BJ (cell line): Measurements from ENCODE around the gene RALY. TPM values are rescaled to one million over a fixed set of nuclear protein-coding genes. Genes with fewer than 3 reads are reported as not detected.

Source experiments
- CTCF ChIA-PET: fragments of 350-600 bp; formaldehyde crosslinking; extraction: SDS; loops from one replicate; lab custom pipeline; 2021; ENCODE audit warnings: antibody characterized with exemption, inconsistent platforms; lab: Yijun Ruan, JAX
- POLR2A ChIA-PET: fragments of 300-600 bp; sonication (Branson Sonifier 250); formaldehyde crosslinking; extraction: SDS; loops from one replicate; lab custom pipeline; 2021; ENCODE audit warnings: antibody characterized with exemption; lab: Charles Lee
- DNase-seq: peaks from one replicate; pipeline ENCODE4 v3.0.0-alpha.2; 2011; ENCODE audit warnings: low read depth
- H3K27me3 ChIP-seq: 2 replicates; pipeline ENCODE4 v1.6.0; 2011; ENCODE audit warnings: low read length; ENCODE audit not compliant: control insufficient read depth, insufficient read depth
- H3K36me3 ChIP-seq: 2 replicates; pipeline ENCODE4 v1.5.1; 2011; ENCODE audit warnings: low read length; ENCODE audit not compliant: control insufficient read depth, insufficient read depth
- H3K4me3 ChIP-seq: 2 replicates; pipeline ENCODE4 v1.5.1; 2011; ENCODE audit warnings: low read depth, mild to moderate bottlenecking, control low read depth, low read length
- polyA plus RNA-seq: library from polyadenylated mRNA; depleted of rRNA; stranded (reverse); fragments of >200 nt; gene quantifications from 2 replicates; pipeline ENCODE4 v1.2.3, GENCODE V29; 2011
- TF ChIP-seq, protein P1 (sequence below): IDR thresholded peaks from 2 replicates; pipeline ENCODE4 v1.5.1; 2011; ENCODE audit warnings: low read depth, mild to moderate bottlenecking, control low read depth, inconsistent platforms, low read length, moderate library complexity; ENCODE audit not compliant: insufficient read depth

RALY gene
- polyA plus RNA-seq, 1 experiment, result 144 TPM

DNA sequence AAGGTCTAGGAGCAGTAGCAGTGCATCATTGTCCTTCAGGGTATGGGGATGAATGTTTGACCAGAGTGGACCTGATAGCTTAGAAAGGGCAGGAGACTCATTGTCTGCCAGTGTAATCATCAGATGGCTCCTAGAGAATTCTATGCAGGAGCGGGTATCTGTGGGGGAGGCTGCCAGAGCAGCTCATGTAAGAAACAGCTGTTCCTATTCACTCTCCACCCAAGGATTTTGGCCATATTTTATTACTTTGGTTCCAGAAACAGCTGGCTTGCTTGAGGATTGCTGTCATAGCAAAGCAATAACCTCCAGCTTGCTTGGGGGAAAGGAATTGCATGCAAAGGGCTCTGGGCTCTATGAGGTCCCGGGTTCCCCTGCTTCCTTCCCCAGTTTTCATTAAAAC is 44.1 kb downstream of the RALY start:
- Histone ChIP-seq H3K27me3 (no peaks in the 10 kb centered on the region), H3K4me3 (no peak overlapping the region), H3K36me3 (peaks cover 9% of the 10 kb centered on the region)
- TF ChIP-seq, protein P1, sequence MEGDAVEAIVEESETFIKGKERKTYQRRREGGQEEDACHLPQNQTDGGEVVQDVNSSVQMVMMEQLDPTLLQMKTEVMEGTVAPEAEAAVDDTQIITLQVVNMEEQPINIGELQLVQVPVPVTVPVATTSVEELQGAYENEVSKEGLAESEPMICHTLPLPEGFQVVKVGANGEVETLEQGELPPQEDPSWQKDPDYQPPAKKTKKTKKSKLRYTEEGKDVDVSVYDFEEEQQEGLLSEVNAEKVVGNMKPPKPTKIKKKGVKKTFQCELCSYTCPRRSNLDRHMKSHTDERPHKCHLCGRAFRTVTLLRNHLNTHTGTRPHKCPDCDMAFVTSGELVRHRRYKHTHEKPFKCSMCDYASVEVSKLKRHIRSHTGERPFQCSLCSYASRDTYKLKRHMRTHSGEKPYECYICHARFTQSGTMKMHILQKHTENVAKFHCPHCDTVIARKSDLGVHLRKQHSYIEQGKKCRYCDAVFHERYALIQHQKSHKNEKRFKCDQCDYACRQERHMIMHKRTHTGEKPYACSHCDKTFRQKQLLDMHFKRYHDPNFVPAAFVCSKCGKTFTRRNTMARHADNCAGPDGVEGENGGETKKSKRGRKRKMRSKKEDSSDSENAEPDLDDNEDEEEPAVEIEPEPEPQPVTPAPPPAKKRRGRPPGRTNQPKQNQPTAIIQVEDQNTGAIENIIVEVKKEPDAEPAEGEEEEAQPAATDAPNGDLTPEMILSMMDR, result no peak
- peak; percentile 11 for DNase-seq
- ChIA-PET POLR2A (no interaction called here), CTCF (interaction anchor here (0.9 kb wide), 1 partner anchor 33 kb away, joined by 3 read pairs; no protein-coding TSS in a partner anchor)

DNA sequence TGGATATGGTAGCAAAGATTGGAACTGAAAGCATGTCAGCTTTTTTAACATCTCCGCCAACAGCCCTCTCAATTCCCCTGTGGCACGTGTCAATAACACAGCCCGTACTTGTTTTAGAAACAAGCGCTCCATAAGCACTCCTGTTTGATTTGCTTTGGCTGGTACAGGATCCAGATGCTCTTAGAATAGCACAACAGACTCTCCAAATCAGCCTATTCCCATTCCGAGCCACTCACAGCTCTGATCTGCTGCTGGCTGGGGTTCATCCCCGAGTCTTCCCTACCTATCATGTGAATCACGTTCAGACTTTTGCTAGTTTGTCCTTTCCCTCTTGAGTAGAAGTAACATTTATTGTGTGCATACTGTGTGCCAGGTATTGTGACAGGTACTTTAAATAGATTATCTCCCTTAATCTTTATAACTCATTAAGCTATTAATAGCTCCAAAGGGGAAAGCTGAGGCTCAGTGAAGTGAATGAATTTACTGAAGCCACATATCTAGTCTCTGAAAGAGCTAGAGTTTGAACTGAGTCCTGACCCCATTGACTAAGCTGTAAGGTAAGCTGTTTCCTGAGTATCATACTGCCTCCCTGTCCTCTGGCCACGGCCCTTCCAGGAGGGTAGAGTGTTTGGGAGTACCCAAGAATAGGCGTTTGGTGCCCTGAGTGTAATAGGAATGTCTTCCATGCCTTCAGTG is 46.7 kb downstream of the RALY start:
- peaks cover 2% of the 10 kb centered on the region; the same call in 1 of the 2 replicates for H3K36me3 ChIP-seq
- TF ChIP-seq, protein P1, result no peak
- no peaks in the 10 kb centered on the region for H3K27me3 ChIP-seq
- DNase-seq, result no peak
- POLR2A ChIA-PET, result interaction anchor here (0.6 kb wide), 1 partner anchor 182 kb away, joined by 3 read pairs; no protein-coding TSS in a partner anchor
- H3K4me3 ChIP-seq, result no peak overlapping the region
- CTCF ChIA-PET, result interaction anchor here (0.6 to 1.2 kb wide), 4 partner anchors 9 to 748 kb away, joined by 3 to 4 read pairs (median 3); no protein-coding TSS in a partner anchor

DNA sequence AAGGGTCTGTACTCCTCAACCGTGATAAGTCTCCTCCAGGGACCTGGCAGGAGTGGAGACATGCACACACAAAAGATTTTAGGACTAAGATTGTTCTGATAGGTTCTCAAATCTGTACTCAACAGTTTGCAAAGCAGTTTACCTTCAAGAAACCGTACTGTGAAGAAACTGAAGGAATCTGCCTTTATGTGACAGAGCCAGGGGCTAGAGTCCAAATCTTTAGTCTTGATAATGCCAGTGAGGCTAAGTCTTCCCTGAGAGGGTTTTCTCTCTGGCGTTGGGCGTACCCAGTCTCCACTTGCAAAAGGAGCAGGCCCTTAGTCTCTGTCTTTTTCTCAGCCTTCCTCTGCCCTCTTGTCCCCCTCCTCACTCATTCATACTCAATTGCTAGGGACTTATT is 47.5 kb downstream of the RALY start:
- no peaks in the 10 kb centered on the region for H3K27me3 ChIP-seq
- H3K36me3 ChIP-seq, result peaks cover 2% of the 10 kb centered on the region
- TF ChIP-seq, protein P1, result no peak
- no peak overlapping the region for H3K4me3 ChIP-seq
- ChIA-PET POLR2A (no interaction called here), CTCF (interaction anchor here (0.7 to 1.2 kb wide), 3 partner anchors 10 to 323 kb away, joined by 3 to 4 read pairs (median 3); no protein-coding TSS in a partner anchor)
- no peak for DNase-seq

DNA sequence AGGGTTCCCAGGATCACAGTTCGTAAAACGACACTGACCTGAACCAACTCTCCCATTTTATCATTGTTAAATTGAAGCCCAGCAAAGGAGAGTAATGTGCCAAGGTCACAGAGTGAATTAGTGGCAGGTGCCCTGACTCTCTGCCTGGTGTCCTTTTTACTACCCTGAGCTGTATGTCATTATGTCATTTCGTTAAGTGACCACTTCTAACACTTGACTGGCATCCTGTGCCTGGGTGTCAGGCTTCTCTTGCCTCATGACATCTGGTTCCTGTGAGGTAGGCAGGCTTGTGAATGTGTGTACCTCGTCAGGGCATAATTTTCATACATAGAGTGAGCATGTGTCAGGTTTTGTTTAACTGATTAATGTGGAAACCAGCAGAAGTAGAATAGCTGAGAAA is 48.6 kb downstream of the RALY start:
- TF ChIP-seq, protein P1, result no peak
- CTCF ChIA-PET, result interaction anchor here (1.1 kb wide), 3 partner anchors 23 to 201 kb away, joined by 3 read pairs; no protein-coding TSS in a partner anchor
- DNase-seq, result no peak

DNA sequence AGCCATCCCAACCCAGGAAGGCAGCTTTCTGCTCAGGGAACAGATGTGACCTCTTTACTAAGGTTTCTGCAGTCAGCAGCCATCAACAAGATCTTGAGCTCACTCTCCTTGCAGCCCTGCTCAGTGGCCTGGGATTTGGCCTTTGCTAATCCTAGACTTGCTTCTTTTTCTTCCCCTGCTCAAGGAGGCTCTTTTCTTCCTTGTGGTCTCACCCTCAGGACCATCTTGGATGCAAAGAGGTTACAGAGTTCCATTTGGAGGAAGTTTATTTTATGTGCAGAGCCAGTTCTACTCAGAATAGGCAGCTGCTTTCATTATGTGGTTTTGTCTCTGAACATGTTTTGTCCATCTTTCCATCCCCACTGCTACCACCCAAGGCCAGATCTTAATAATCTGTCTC is 49.3 kb downstream of the RALY start:
- Histone ChIP-seq H3K4me3 (no peak overlapping the region), H3K27me3 (no peaks in the 10 kb centered on the region), H3K36me3 (peaks cover 2% of the 10 kb centered on the region)
- ChIA-PET POLR2A (no interaction called here), CTCF (interaction anchor here (0.8 to 1.1 kb wide), 3 partner anchors 22 to 202 kb away, joined by 3 read pairs; no protein-coding TSS in a partner anchor)
- no peak for DNase-seq
- TF ChIP-seq, protein P1, result no peak

More for the DNA sequence above, 48.6 kb downstream of the RALY start:
- peaks cover 2% of the 10 kb centered on the region for H3K36me3 ChIP-seq
- H3K4me3 ChIP-seq, result no peak overlapping the region
- no peaks in the 10 kb centered on the region for H3K27me3 ChIP-seq
- POLR2A ChIA-PET, result no interaction called here
